Cardiac muscle cell (in vitro differentiated cells and primary cell): ENCODE measurements around the gene CYGB. TPM values are rescaled to one million over a fixed set of nuclear protein-coding genes. Genes with fewer than 3 reads are reported as not detected.

ENCODE experiments used
- DNase-seq, 2 donors: peaks; one replicate each; pipeline versions ENCODE4 v3.0.0 to v3.0.0-alpha.2; 2010 to 2017; ENCODE audit warnings: low read depth in 1 of 2, low spot score in 1 of 2
- H3K27ac ChIP-seq: fragments of 200-600 bp; sonication (generic); 2 replicates; pipeline ENCODE4 v1.5.1; 2016
- H3K27me3 ChIP-seq: fragments of 200-600 bp; sonication (generic); 2 replicates; pipeline ENCODE4 v1.6.0; 2016; ENCODE audit warnings: control low read depth
- H3K36me3 ChIP-seq: fragments of 200-600 bp; sonication (generic); 2 replicates; pipeline ENCODE4 v1.5.1; 2016; ENCODE audit warnings: control low read depth
- H3K4me1 ChIP-seq: fragments of 200-600 bp; sonication (generic); 2 replicates; pipeline ENCODE4 v1.8.1; 2017; ENCODE audit warnings: low read depth, mild to moderate bottlenecking, mixed run types
- H3K4me3 ChIP-seq: fragments of 200-600 bp; sonication (generic); 2 replicates; pipeline ENCODE4 v1.5.1; 2016; ENCODE audit warnings: mild to moderate bottlenecking
- H3K9me3 ChIP-seq: fragments of 200-600 bp; sonication (generic); 2 replicates; pipeline ENCODE4 v1.5.1; 2017; ENCODE audit warnings: low read depth, mild to moderate bottlenecking, control low read depth
- polyA plus RNA-seq: library from polyadenylated mRNA; unstranded; fragments of >200 nt; fragmentation: Nextera tagmentation; extraction: Ambion mirVana; gene quantifications from 2 replicates; pipeline ENCODE4 v1.2.1, GENCODE V29; 2016
- total RNA-seq: library from RNA; depleted of rRNA; stranded (reverse); fragments of >200 nt; gene quantifications from 2 replicates; pipeline ENCODE4 v1.2.3, GENCODE V29; 2016
- TF ChIP-seq, protein P1 (sequence below): IDR thresholded peaks from 2 replicates; pipeline ENCODE4 v1.5.1; 2012; ENCODE audit warnings: low read depth, mild to moderate bottlenecking, low read length

Gene CYGB
- total and polyA plus RNA-seq, 2 experiments from 2014 or later: 7.4 to 11.9 TPM

DNA sequence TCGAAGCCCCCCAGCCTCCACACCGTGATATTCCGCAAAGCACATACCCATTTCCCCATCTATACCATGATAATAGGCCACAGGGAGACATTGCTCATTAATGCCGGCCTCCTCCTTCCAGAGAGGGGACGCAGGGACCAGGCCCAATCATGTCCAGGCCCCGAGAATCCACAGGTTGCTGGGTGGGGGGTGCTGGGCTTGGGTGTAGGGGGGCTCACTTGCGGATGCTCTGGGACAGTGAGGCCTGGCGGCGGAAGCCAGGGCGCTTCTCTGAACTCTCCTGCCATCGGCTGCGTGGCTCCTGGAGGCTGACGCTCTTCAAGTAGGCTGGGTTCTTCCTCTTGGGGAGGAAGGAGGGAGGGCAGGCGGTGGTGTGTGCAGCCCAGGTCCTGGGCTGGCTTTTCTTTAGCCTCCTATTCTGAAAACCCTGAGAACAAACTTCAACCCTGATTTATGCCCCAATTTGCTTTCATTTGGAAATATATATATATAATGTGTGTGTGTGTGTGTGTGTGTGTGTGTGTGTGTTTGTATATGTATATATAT is 57.9 kb downstream of the CYGB start:
- Histone ChIP-seq H3K27ac (no peak overlapping the region), H3K9me3 (no peaks in the 10 kb centered on the region), H3K4me1 (peaks cover 4% of the 10 kb centered on the region), H3K4me3 (no peak overlapping the region), H3K36me3 (no peaks in the 10 kb centered on the region), H3K27me3 (no peaks in the 10 kb centered on the region)
- TF ChIP-seq, protein P1, sequence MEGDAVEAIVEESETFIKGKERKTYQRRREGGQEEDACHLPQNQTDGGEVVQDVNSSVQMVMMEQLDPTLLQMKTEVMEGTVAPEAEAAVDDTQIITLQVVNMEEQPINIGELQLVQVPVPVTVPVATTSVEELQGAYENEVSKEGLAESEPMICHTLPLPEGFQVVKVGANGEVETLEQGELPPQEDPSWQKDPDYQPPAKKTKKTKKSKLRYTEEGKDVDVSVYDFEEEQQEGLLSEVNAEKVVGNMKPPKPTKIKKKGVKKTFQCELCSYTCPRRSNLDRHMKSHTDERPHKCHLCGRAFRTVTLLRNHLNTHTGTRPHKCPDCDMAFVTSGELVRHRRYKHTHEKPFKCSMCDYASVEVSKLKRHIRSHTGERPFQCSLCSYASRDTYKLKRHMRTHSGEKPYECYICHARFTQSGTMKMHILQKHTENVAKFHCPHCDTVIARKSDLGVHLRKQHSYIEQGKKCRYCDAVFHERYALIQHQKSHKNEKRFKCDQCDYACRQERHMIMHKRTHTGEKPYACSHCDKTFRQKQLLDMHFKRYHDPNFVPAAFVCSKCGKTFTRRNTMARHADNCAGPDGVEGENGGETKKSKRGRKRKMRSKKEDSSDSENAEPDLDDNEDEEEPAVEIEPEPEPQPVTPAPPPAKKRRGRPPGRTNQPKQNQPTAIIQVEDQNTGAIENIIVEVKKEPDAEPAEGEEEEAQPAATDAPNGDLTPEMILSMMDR: no peak
- no peak for DNase-seq

DNA sequence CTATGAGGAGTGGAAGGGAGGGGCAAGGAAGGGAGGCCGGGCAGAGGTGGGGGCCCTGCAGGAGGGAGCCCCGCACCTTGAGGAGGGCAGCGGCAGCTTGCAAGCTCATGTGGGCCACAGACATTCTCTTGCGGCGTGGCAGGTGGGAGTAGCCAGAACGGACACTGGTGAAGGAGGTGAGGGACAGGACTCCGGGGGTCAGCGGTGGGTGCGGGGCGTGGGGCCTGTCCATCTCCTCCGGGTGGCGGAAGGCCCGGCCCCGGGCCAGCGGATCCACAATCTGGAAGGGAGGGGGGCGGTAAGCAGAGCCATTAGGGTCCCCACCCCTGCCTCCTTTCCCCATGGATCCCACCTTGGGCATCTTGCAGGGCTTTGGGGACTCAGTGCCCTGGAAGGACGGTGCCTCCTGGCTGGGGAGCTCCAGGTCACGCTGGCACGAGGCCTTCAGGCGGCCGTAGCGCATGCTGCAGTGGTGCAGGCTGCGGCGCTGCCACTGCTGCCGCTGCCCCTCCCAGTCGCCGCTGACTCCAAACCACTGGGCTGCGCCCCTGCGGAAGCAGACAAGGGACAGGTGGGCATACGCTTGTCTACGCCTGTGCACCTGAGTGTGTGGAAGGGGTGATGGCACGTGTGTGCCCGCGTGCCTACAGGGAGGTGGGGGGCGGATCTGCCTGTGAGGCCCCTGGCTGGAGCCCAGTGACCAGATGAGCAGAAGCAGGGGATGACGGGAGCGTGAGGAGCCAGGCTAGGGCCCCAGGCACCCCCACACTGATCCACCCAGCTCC is 58.6 kb downstream of the CYGB start:
- no peak overlapping the region for H3K27ac ChIP-seq

DNA sequence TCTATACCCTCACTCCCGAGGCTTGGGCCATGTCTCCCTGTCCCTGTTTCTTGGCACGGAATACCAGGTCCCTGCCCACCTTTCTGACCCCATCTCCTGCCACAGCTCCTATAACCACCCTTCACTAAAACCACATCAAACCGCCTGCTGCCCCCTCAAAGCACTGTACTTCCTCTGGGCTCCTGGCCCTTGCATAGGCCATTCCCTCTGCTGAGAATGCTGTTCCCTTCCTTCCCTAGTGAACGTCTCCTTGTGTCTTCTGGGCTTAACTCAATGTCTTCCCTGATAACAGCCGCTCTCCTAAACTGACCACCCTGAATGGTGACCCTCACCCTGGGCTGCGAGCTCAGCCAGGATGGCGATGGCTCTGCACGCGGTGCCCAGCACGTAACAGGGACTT is 59.4 kb downstream of the CYGB start:
- TF ChIP-seq, protein P1: no peak
- Histone ChIP-seq H3K4me3 (no peak overlapping the region), H3K36me3 (no peaks in the 10 kb centered on the region), H3K27ac (no peak overlapping the region), H3K9me3 (no peaks in the 10 kb centered on the region), H3K4me1 (peaks cover 4% of the 10 kb centered on the region), H3K27me3 (no peaks in the 10 kb centered on the region)
- DNase-seq: no peak

More for the DNA sequence above, 58.6 kb downstream of the CYGB start:
- H3K4me3 ChIP-seq: no peak overlapping the region
- H3K36me3 ChIP-seq: no peaks in the 10 kb centered on the region
- peaks cover 4% of the 10 kb centered on the region for H3K4me1 ChIP-seq
- TF ChIP-seq, protein P1: no peak
- no peak for DNase-seq
- no peaks in the 10 kb centered on the region for H3K9me3 ChIP-seq
- H3K27me3 ChIP-seq: no peaks in the 10 kb centered on the region

DNA sequence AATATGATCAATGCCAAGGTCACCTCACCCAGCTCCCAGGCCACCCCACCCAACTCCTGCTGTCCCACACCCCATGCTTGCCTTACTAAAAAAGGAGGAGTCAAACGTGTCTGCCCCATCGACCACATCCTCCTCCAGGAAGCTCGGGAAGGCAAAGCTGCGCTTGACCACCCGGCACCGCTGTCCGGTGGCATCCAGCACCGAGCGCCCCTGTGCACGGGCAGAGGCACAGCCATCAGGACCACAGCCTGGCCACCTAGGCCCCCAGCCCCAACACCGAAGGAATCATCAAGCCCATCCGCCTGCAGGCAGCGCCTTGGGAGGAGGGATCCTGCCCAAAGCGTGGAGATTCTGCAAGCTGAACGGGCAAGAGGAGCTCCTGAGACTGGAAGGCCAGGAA is 59.9 kb downstream of the CYGB start:
- TF ChIP-seq, protein P1: no peak
- peaks cover 4% of the 10 kb centered on the region for H3K4me1 ChIP-seq
- no peaks in the 10 kb centered on the region for H3K36me3 ChIP-seq
- H3K27me3 ChIP-seq: no peaks in the 10 kb centered on the region
- no peak for DNase-seq
- H3K4me3 ChIP-seq: no peak overlapping the region
- no peaks in the 10 kb centered on the region for H3K9me3 ChIP-seq
- no peak overlapping the region for H3K27ac ChIP-seq

Other genes starting within 250 kb of the CYGB start
- 6.4 and 6.8 TPM in 2 replicates for gene QRICH2, start 229.4 kb downstream of the CYGB start, total RNA-seq
- gene QRICH2, start 229.4 kb downstream of the CYGB start, polyA plus RNA-seq: 2.2 and 5.0 TPM in 2 replicates
- gene PRPSAP1, start 183.8 kb downstream of the CYGB start, total RNA-seq: 59.5 and 63.5 TPM in 2 replicates
- 80.4 and 114 TPM in 2 replicates for gene PRPSAP1, start 183.8 kb downstream of the CYGB start, polyA plus RNA-seq
- 19.4 and 24.3 TPM in 2 replicates for gene SPHK1, start 153.1 kb downstream of the CYGB start, total RNA-seq
- 14.3 and 18.7 TPM in 2 replicates for gene SPHK1, start 153.1 kb downstream of the CYGB start, polyA plus RNA-seq
- 44.9 and 62.6 TPM in 2 replicates for gene UBE2O, start 84.6 kb downstream of the CYGB start, total RNA-seq
- gene UBE2O, start 84.6 kb downstream of the CYGB start, polyA plus RNA-seq: 28.5 and 31.9 TPM in 2 replicates
- 0.28 and 0.33 TPM in 2 replicates for gene AANAT, start 70.1 kb downstream of the CYGB start, total RNA-seq
- 2.1 TPM in 1 of 2 replicates, not detected in the other for gene AANAT, start 70.1 kb downstream of the CYGB start, polyA plus RNA-seq
- gene RHBDF2, start 36.3 kb downstream of the CYGB start, total RNA-seq: 6.8 and 18.7 TPM in 2 replicates
- 8.7 and 9.5 TPM in 2 replicates for gene RHBDF2, start 36.3 kb downstream of the CYGB start, polyA plus RNA-seq
- gene PRCD, start 2.3 kb upstream of the CYGB start, total RNA-seq: 7.3 and 7.7 TPM in 2 replicates
- 13.3 and 14.4 TPM in 2 replicates for gene PRCD, start 2.3 kb upstream of the CYGB start, polyA plus RNA-seq
- 0.11 and 1.0 TPM in 2 replicates for gene ST6GALNAC2, start 48.2 kb upstream of the CYGB start, total RNA-seq
- gene ST6GALNAC2, start 48.2 kb upstream of the CYGB start, polyA plus RNA-seq: 0.27 and 0.88 TPM in 2 replicates
- 0.99 TPM in 1 of 2 replicates, not detected in the other for gene ST6GALNAC1, start 106.0 kb upstream of the CYGB start, total RNA-seq
- not detected in 2 replicates for gene ST6GALNAC1, start 106.0 kb upstream of the CYGB start, polyA plus RNA-seq
- gene MXRA7, start 173.3 kb upstream of the CYGB start, total RNA-seq: 101 and 123 TPM in 2 replicates
- gene MXRA7, start 173.3 kb upstream of the CYGB start, polyA plus RNA-seq: 164 and 178 TPM in 2 replicates
- gene JMJD6, start 188.9 kb upstream of the CYGB start, total RNA-seq: 23.5 and 25.1 TPM in 2 replicates
- gene JMJD6, start 188.9 kb upstream of the CYGB start, polyA plus RNA-seq: 25.3 and 33.6 TPM in 2 replicates
- gene METTL23, start 189.1 kb upstream of the CYGB start, total RNA-seq: 47.6 and 62.0 TPM in 2 replicates
- 77.9 and 83.0 TPM in 2 replicates for gene METTL23, start 189.1 kb upstream of the CYGB start, polyA plus RNA-seq
- 398 and 520 TPM in 2 replicates for gene SRSF2, start 199.6 kb upstream of the CYGB start, total RNA-seq
- gene SRSF2, start 199.6 kb upstream of the CYGB start, polyA plus RNA-seq: 217 and 265 TPM in 2 replicates
- 45.8 and 69.2 TPM in 2 replicates for gene MFSD11, start 200.4 kb upstream of the CYGB start, total RNA-seq
- 55.6 and 68.1 TPM in 2 replicates for gene MFSD11, start 200.4 kb upstream of the CYGB start, polyA plus RNA-seq